Endothelial cell (in vitro differentiated cells): ENCODE measurements around the gene LRRC56. TPM values are rescaled to one million over a fixed set of nuclear protein-coding genes. Genes with fewer than 3 reads are reported as not detected.

ENCODE experiments used
- DNase-seq: peaks from one replicate; pipeline ENCODE4 v3.0.0; 2021; ENCODE audit warnings: low spot score
- H3K27ac Mint-ChIP-seq: one replicate; pipeline ENCODE4 v1.8.0; 2021; ENCODE audit warnings: mixed read lengths, inconsistent platforms; ENCODE audit not compliant: unreplicated experiment
- H3K27me3 Mint-ChIP-seq: one replicate; pipeline ENCODE4 v1.8.0; 2021; ENCODE audit warnings: mild to moderate bottlenecking, moderate library complexity, mixed read lengths, inconsistent platforms; ENCODE audit not compliant: unreplicated experiment
- H3K36me3 Mint-ChIP-seq: one replicate; pipeline ENCODE4 v1.8.0; 2021; ENCODE audit warnings: mild to moderate bottlenecking, low read depth, mixed read lengths, inconsistent platforms; ENCODE audit not compliant: unreplicated experiment
- H3K4me1 Mint-ChIP-seq: one replicate; pipeline ENCODE4 v1.8.0; 2021; ENCODE audit warnings: mild to moderate bottlenecking, mixed read lengths, inconsistent platforms; ENCODE audit not compliant: unreplicated experiment
- H3K4me3 Mint-ChIP-seq: one replicate; pipeline ENCODE4 v1.8.0; 2021; ENCODE audit warnings: mild to moderate bottlenecking, mixed read lengths, inconsistent platforms; ENCODE audit not compliant: unreplicated experiment
- H3K9me3 Mint-ChIP-seq: one replicate; pipeline ENCODE4 v1.8.0; 2021; ENCODE audit warnings: mixed read lengths, inconsistent platforms; ENCODE audit not compliant: unreplicated experiment
- CTCF ChIP-seq: fragments of 200-600 bp; sonication (generic); IDR thresholded peaks from one replicate; pipeline ENCODE4 v1.5.0; 2021; ENCODE audit warnings: antibody characterized with exemption; ENCODE audit not compliant: unreplicated experiment
- total RNA-seq: library from RNA; stranded (reverse); fragmentation: NEBNext Ultra II Directional; extraction: Animal tissue kit (Norgen Biotek cat#: 25700); gene quantifications from one replicate; pipeline ENCODE4 v1.2.1, GENCODE V29; 2021; ENCODE audit not compliant: unreplicated experiment

The LRRC56 gene
- total RNA-seq, 1 donor from 2014 or later, result 2.6 TPM

DNA sequence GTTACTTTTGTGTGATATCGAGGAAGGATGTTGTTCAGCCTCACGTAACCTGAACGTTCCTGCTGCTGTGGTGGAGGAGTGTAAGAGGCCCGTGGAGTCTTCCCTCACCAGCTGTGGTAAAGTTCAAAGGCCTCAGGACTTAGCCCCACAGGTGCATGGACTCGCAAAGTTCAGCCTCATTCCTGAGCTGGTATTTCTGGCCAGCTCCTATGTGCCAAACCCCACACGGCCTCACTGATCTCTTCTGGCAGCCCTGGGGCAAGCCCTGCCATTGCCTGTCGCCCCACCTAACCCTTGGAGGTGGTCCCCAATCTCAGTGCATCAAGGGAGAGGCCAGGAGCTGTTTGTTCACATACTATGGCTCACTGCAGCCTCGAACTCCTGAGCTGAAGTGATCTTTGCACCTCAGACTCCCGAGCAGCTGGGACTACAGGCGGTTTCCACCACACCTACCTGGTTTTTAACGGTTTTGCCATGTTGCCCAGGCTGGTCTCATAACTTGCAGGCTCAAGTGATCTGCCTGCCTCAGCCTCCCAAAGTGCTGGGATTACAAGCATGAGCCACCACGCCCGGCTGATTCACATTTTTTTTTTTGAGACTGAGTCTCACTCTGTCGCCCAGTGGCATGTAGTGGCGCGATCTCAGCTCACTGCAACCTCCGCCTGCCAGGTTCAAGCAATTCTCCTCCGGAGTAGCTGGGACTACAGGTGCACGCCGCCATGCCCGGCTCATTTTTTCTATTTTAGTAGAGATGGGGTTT, 41.1 kb downstream of the LRRC56 start:
- Mint-ChIP-seq H3K4me1 (peaks cover 21% of the 10 kb centered on the region), H3K27ac (peak overlapping the region; percentile 42)
- no peak for TF ChIP-seq CTCF

GRCh38 chr11:579830-580601, 42.7 kb downstream of the LRRC56 start:
- peaks cover 18% of the 10 kb centered on the region for H3K4me1 Mint-ChIP-seq
- no peak for TF ChIP-seq CTCF
- DNase-seq, result no peak
- peaks cover 4% of the 10 kb centered on the region for H3K36me3 Mint-ChIP-seq
- peaks cover 5% of the 10 kb centered on the region for H3K27me3 Mint-ChIP-seq
- H3K9me3 Mint-ChIP-seq, result no peaks in the 10 kb centered on the region
- H3K4me3 Mint-ChIP-seq, result no peak overlapping the region
- no peak overlapping the region for H3K27ac Mint-ChIP-seq

More for the DNA sequence above, 41.1 kb downstream of the LRRC56 start:
- no peak for DNase-seq
- Mint-ChIP-seq H3K9me3 (no peaks in the 10 kb centered on the region), H3K27me3 (peaks cover 12% of the 10 kb centered on the region), H3K4me3 (no peak overlapping the region), H3K36me3 (peaks cover 7% of the 10 kb centered on the region)

- Mint-ChIP-seq H3K9me3 (no peaks in the 10 kb centered on the region), H3K36me3 (peaks cover 5% of the 10 kb centered on the region), H3K27ac (peak overlapping the region; percentile 32), H3K27me3 (peaks cover 5% of the 10 kb centered on the region), H3K4me3 (no peak overlapping the region), H3K4me1 (peaks cover 15% of the 10 kb centered on the region)
- no peak for DNase-seq
- no peak for TF ChIP-seq CTCF
Observed at GRCh38 chr11:581342-581741, 44.0 kb downstream of the LRRC56 start.

DNA sequence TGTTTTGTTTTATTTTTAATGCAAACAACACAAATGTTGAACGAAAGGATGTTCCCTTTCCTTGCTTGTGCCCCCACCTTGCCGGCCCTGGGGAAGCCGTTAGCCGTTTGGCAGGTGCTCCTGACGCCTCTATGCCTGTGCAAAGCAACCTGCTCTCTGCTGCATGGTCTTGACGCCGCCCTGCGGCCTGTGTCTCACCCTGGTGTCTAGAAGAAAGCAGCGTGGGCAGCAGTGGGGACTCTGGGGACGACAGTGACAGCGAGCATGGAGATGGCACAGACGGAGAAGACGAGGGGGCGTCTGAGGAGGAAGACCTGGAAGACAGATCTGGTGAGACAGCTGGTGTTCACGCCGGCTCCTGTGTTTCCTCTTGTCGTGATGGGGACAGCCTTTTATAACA, 44.4 kb downstream of the LRRC56 start:
- Mint-ChIP-seq H3K9me3 (no peaks in the 10 kb centered on the region), H3K36me3 (peaks cover 7% of the 10 kb centered on the region), H3K4me3 (no peak overlapping the region), H3K27ac (no peak overlapping the region), H3K4me1 (peaks cover 15% of the 10 kb centered on the region), H3K27me3 (peaks cover 5% of the 10 kb centered on the region)
- TF ChIP-seq CTCF, result no peak
- DNase-seq, result no peak

GRCh38 chr11:584287-584686, 47.0 kb downstream of the LRRC56 start:
- H3K27ac Mint-ChIP-seq, result no peak overlapping the region
- no peak overlapping the region for H3K4me3 Mint-ChIP-seq
- DNase-seq, result no peak
- peaks cover 5% of the 10 kb centered on the region for H3K27me3 Mint-ChIP-seq
- H3K9me3 Mint-ChIP-seq, result no peaks in the 10 kb centered on the region
- TF ChIP-seq CTCF, result no peak
- H3K4me1 Mint-ChIP-seq, result peaks cover 8% of the 10 kb centered on the region
- H3K36me3 Mint-ChIP-seq, result peaks cover 15% of the 10 kb centered on the region
